Stomach (tissue), 4 donors: ENCODE results near the gene TADA2B.

ENCODE experiments used
- CTCF ChIP-seq, 7 experiments: fragments of 450-650 bp in 4 of 7; fragments of 200-600 bp in 3 of 7; sonication (generic) in 3 of 7; IDR thresholded peaks; one replicate each; pipeline ENCODE4 v1.5.1; 2016 to 2019; ENCODE audit warnings: antibody characterized with exemption in 7 of 7, control low read depth in 2 of 7, mild to moderate bottlenecking in 1 of 7
- POLR2A ChIP-seq, 4 donors: fragments of 450-650 bp; IDR thresholded peaks; one replicate each; pipeline ENCODE4 v1.6.1; 2016; ENCODE audit warnings: antibody characterized with exemption in 4 of 4, control low read depth in 2 of 4, mild to moderate bottlenecking in 1 of 4, moderate library complexity in 1 of 4

GRCh38 chr4:6999172-7000086 is 43.7 kb upstream of the TADA2B start:
- TF ChIP-seq CTCF (IDR thresholded peaks at IDR 0.05) = no peak
- TF ChIP-seq POLR2A (IDR thresholded peaks at IDR 0.05) = no peak
